C4-2B (cell line): ENCODE measurements around the gene SNRNP40.

Experiments used
- CTCF ChIP-seq: fragments of 450-650 bp; conservative IDR thresholded peaks from 2 replicates; pipeline ENCODE4 v1.5.1; 2017; ENCODE audit warnings: mild to moderate bottlenecking
- ZFX ChIP-seq: fragments of 450-650 bp; IDR thresholded peaks from 2 replicates; pipeline ENCODE4 v1.6.1; 2017

GRCh38 chr1:31299365-31299764 lies 2.8 kb upstream of the SNRNP40 start:
- TF ChIP-seq CTCF: no peak
- TF ChIP-seq ZFX: no peak
